ENCODE measurements around the gene NXPE2.

DNA sequence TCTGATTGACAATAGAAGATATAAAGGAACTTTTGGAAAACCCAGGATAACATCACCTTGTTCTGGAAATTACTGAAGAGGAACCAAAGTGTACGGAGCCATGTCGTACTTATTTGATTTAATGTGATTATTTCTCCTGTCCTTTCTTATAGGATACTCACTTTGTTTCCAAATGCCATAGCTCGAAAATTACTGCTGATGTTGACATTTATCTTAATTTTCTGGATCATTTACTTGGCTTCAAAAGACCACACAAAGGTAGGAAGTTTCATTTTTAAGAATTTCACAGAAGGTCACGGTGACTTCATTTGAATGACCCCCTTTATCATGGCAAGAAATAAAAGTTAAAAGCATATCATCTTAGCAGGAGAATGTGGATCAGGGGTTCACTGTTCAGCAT is 1.2 kb downstream of the NXPE2 start:
- TF ChIP-seq, protein P1, sequence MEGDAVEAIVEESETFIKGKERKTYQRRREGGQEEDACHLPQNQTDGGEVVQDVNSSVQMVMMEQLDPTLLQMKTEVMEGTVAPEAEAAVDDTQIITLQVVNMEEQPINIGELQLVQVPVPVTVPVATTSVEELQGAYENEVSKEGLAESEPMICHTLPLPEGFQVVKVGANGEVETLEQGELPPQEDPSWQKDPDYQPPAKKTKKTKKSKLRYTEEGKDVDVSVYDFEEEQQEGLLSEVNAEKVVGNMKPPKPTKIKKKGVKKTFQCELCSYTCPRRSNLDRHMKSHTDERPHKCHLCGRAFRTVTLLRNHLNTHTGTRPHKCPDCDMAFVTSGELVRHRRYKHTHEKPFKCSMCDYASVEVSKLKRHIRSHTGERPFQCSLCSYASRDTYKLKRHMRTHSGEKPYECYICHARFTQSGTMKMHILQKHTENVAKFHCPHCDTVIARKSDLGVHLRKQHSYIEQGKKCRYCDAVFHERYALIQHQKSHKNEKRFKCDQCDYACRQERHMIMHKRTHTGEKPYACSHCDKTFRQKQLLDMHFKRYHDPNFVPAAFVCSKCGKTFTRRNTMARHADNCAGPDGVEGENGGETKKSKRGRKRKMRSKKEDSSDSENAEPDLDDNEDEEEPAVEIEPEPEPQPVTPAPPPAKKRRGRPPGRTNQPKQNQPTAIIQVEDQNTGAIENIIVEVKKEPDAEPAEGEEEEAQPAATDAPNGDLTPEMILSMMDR (IDR thresholded peaks at IDR 0.05; ENCODE audit: insufficient read depth, low read length, poor library complexity, severe bottlenecking), result no peak
- no peak for TF ChIP-seq EZH2phosphoT487 (conservative IDR thresholded peaks at IDR 0.05; ENCODE audit: low read length)
